Mesenchymal stem cell (in vitro differentiated cells and primary cell): ENCODE data around the gene PDX1.
"Not testable (repeated sequence)": the region's sequence is repeated elsewhere in the genome, so short reads cannot be mapped to it uniquely, and the experiment has no call there.

Source experiments
- DNase-seq: peaks from one replicate; pipeline ENCODE4 v3.0.0-alpha.2; 2013
- H2AFZ ChIP-seq: one replicate; pipeline ENCODE4 v1.6.1; 2013; ENCODE audit warnings: low read depth, mild to moderate bottlenecking, control low read depth, inconsistent platforms, low read length, moderate library complexity
- H2AK5ac ChIP-seq: 2 replicates; pipeline ENCODE4 v1.6.1; 2013; ENCODE audit warnings: low read length, moderate library complexity, mild to moderate bottlenecking, inconsistent platforms; ENCODE audit not compliant: severe bottlenecking
- H2BK120ac ChIP-seq: one replicate; pipeline ENCODE4 v1.6.1; 2013; ENCODE audit warnings: low read depth, mild to moderate bottlenecking, inconsistent platforms, low read length, moderate library complexity
- H2BK12ac ChIP-seq, 2 experiments: one replicate each; pipeline ENCODE4 v1.6.1; 2013; ENCODE audit warnings: inconsistent platforms in 2 of 2, low read length in 2 of 2, mild to moderate bottlenecking in 2 of 2, moderate library complexity in 2 of 2, control low read depth in 1 of 2
- H2BK15ac ChIP-seq: one replicate; pipeline ENCODE4 v1.6.1; 2013; ENCODE audit warnings: mild to moderate bottlenecking, low read depth, inconsistent platforms; ENCODE audit not compliant: poor library complexity, severe bottlenecking
- H2BK5ac ChIP-seq: 2 replicates; pipeline ENCODE4 v1.6.1; 2013; ENCODE audit warnings: low read depth, mild to moderate bottlenecking, low read length, control low read depth, inconsistent platforms; ENCODE audit not compliant: poor library complexity, severe bottlenecking
- H3K14ac ChIP-seq, 2 experiments: one replicate each; pipeline ENCODE4 v1.6.1; 2013; ENCODE audit warnings: inconsistent platforms in 2 of 2, low read length in 2 of 2, control low read depth in 1 of 2, mild to moderate bottlenecking in 1 of 2, moderate library complexity in 1 of 2
- H3K18ac ChIP-seq, 2 experiments: one replicate each; pipeline ENCODE4 v1.6.1; 2013; ENCODE audit warnings: inconsistent platforms in 2 of 2, low read length in 2 of 2, control low read depth in 1 of 2, low read depth in 1 of 2, mild to moderate bottlenecking in 1 of 2
- H3K23ac ChIP-seq, 2 experiments: one replicate each; pipeline ENCODE4 v1.6.1; 2013; ENCODE audit warnings: inconsistent platforms in 2 of 2, low read length in 2 of 2, mild to moderate bottlenecking in 2 of 2, moderate library complexity in 2 of 2, control low read depth in 1 of 2
- H3K27ac ChIP-seq: 2 replicates; pipeline ENCODE4 v1.5.1; 2013; ENCODE audit warnings: mild to moderate bottlenecking, moderate library complexity, low read length, control low read depth, inconsistent platforms; ENCODE audit not compliant: poor library complexity, severe bottlenecking
- H3K27me3 ChIP-seq, 2 experiments: 2 replicates each; pipeline versions ENCODE4 v1.6.1 to v1.7.0; 2013; ENCODE audit warnings: low read length in 2 of 2, mild to moderate bottlenecking in 2 of 2, moderate library complexity in 2 of 2, control low read depth in 1 of 2, inconsistent platforms in 1 of 2; ENCODE audit not compliant: control insufficient read depth in 1 of 2, insufficient read depth in 1 of 2
- H3K36me3 ChIP-seq, 2 experiments: 2 replicates each; pipeline versions ENCODE4 v1.6.1 to v1.7.0; 2013; ENCODE audit warnings: low read length in 2 of 2, control low read depth in 1 of 2, inconsistent platforms in 1 of 2, low read depth in 1 of 2, mild to moderate bottlenecking in 1 of 2; ENCODE audit not compliant: insufficient read depth in 2 of 2, control insufficient read depth in 1 of 2
- H3K4ac ChIP-seq, 2 experiments: one replicate each; pipeline ENCODE4 v1.6.1; 2013; ENCODE audit warnings: inconsistent platforms in 2 of 2, low read length in 2 of 2, mild to moderate bottlenecking in 2 of 2, moderate library complexity in 2 of 2, control low read depth in 1 of 2, low read depth in 1 of 2
- H3K4me1 ChIP-seq: 2 replicates; pipeline ENCODE4 v1.6.1; 2013; ENCODE audit warnings: low read depth, low read length, control low read depth; ENCODE audit not compliant: control insufficient read depth, insufficient read depth
- H3K4me2 ChIP-seq: 2 replicates; pipeline ENCODE4 v1.6.1; 2013; ENCODE audit warnings: low read length, mild to moderate bottlenecking, inconsistent platforms; ENCODE audit not compliant: poor library complexity, severe bottlenecking
- H3K4me3 ChIP-seq, 2 experiments: 2 replicates each; pipeline versions ENCODE4 v1.5.1 to v1.7.0; 2013; ENCODE audit warnings: low read length in 2 of 2, mild to moderate bottlenecking in 2 of 2, control low read depth in 1 of 2, low read depth in 1 of 2; ENCODE audit not compliant: insufficient read depth in 1 of 2
- H3K79me1 ChIP-seq: replicated peaks from 2 replicates; pipeline ENCODE4 v1.6.1; 2013; ENCODE audit warnings: mild to moderate bottlenecking, control low read depth, low read length, inconsistent platforms; ENCODE audit not compliant: poor library complexity, severe bottlenecking
- H3K9ac ChIP-seq: 2 replicates; pipeline ENCODE4 v1.7.0; 2013; ENCODE audit warnings: mild to moderate bottlenecking, low read length, moderate library complexity
- H3K9me3 ChIP-seq: 2 replicates; pipeline ENCODE4 v1.7.0; 2013; ENCODE audit warnings: mild to moderate bottlenecking, low read length; ENCODE audit not compliant: control insufficient read depth
- H4K8ac ChIP-seq: one replicate; pipeline ENCODE4 v1.6.1; 2013; ENCODE audit warnings: inconsistent platforms, mild to moderate bottlenecking, low read length, moderate library complexity
- H4K91ac ChIP-seq: one replicate; pipeline ENCODE4 v1.6.1; 2013; ENCODE audit warnings: mild to moderate bottlenecking, low read length, inconsistent platforms
- whole genome bisulfite sequencing: methylation state at CpG from one replicate; pipeline ENCODE4 v1.1.7; 2013; ENCODE audit warnings: mixed read lengths; 5-methylcytosine and 5-hydroxymethylcytosine counted together

Gene PDX1

GRCh38 chr13:27964206-27964605 lies 44.4 kb downstream of the PDX1 start:
- not testable (repeated sequence) for H3K27ac ChIP-seq, H2AFZ ChIP-seq, H3K4me3 ChIP-seq, H3K36me3 ChIP-seq, H4K91ac ChIP-seq, H2BK5ac ChIP-seq, H2BK120ac ChIP-seq, H3K4me2 ChIP-seq, H3K4ac ChIP-seq, H2BK12ac ChIP-seq, DNase-seq, H3K9ac ChIP-seq, H2AK5ac ChIP-seq, H2BK15ac ChIP-seq, H3K14ac ChIP-seq, H3K23ac ChIP-seq, H3K79me1 ChIP-seq, H4K8ac ChIP-seq, H3K9me3 ChIP-seq, H3K18ac ChIP-seq
- peaks cover 25% of the 10 kb centered on the region for H3K4me1 ChIP-seq
- H3K27me3 ChIP-seq, result peaks cover 93 to 99% of the 10 kb centered on the region in 2 experiments
- WGBS, result 82% methylated on average over 13 of the region's 13 CpGs

GRCh38 chr13:27964741-27965323 lies 45.0 kb downstream of the PDX1 start:
- no peak overlapping the region for H3K9ac ChIP-seq
- H4K91ac ChIP-seq, result no peak overlapping the region
- no peak overlapping the region for H3K23ac ChIP-seq
- H3K18ac ChIP-seq, result no peak overlapping the region
- H2AK5ac ChIP-seq, result no peak overlapping the region
- no peak overlapping the region for H2BK120ac ChIP-seq
- WGBS, result 49% methylated on average over 8 of the region's 15 CpGs
- H2BK12ac ChIP-seq, result no peak overlapping the region
- no peak overlapping the region for H2BK15ac ChIP-seq
- no peak for DNase-seq
- H3K9me3 ChIP-seq, result no peaks in the 10 kb centered on the region
- no peak overlapping the region for H2AFZ ChIP-seq
- H3K4me1 ChIP-seq, result peaks cover 25% of the 10 kb centered on the region
- no peak overlapping the region for H2BK5ac ChIP-seq
- H3K14ac ChIP-seq, result no peak overlapping the region
- no peak overlapping the region for H3K4ac ChIP-seq
- no peak overlapping the region for H3K4me3 ChIP-seq
- H3K27me3 ChIP-seq, result peaks cover 95 to 99% of the 10 kb centered on the region in 2 experiments
- H3K27ac ChIP-seq, result no peak overlapping the region
- no peaks in the 10 kb centered on the region for H3K79me1 ChIP-seq
- H3K36me3 ChIP-seq, result peaks cover 0 to 3% of the 10 kb centered on the region in 2 experiments
- H3K4me2 ChIP-seq, result no peak overlapping the region
- H4K8ac ChIP-seq, result no peak overlapping the region

- H3K23ac ChIP-seq, result no peak overlapping the region
- H3K27ac ChIP-seq, result no peak overlapping the region
- H3K9ac ChIP-seq, result no peak overlapping the region
- H3K36me3 ChIP-seq, result peaks cover 0 to 3% of the 10 kb centered on the region in 2 experiments
- no peak overlapping the region for H3K14ac ChIP-seq
- H3K79me1 ChIP-seq, result no peaks in the 10 kb centered on the region
- H2BK5ac ChIP-seq, result no peak overlapping the region
- no peak overlapping the region for H3K18ac ChIP-seq
- no peaks in the 10 kb centered on the region for H3K9me3 ChIP-seq
- no peak overlapping the region for H2BK12ac ChIP-seq
- H3K4me1 ChIP-seq, result peaks cover 23% of the 10 kb centered on the region
- no peak overlapping the region for H4K91ac ChIP-seq
- H3K4me3 ChIP-seq, result no peak overlapping the region
- peaks cover 95 to 99% of the 10 kb centered on the region in 2 experiments for H3K27me3 ChIP-seq
- no peak overlapping the region for H2BK120ac ChIP-seq
- no peak for DNase-seq
- H4K8ac ChIP-seq, result no peak overlapping the region
- WGBS, result 41% methylated on average over 7 of the region's 7 CpGs
- H2BK15ac ChIP-seq, result no peak overlapping the region
- H2AK5ac ChIP-seq, result no peak overlapping the region
- H2AFZ ChIP-seq, result no peak overlapping the region
- no peak overlapping the region for H3K4me2 ChIP-seq
- H3K4ac ChIP-seq, result no peak overlapping the region
Observed at GRCh38 chr13:27965343-27965739, 45.5 kb downstream of the PDX1 start.

- H3K4ac ChIP-seq, result no peak overlapping the region
- H3K18ac ChIP-seq, result no peak overlapping the region
- no peak overlapping the region for H3K9ac ChIP-seq
- H2BK120ac ChIP-seq, result no peak overlapping the region
- no peak overlapping the region for H3K4me3 ChIP-seq
- no peak overlapping the region for H2BK5ac ChIP-seq
- H4K8ac ChIP-seq, result peak overlapping the region; percentile 25
- WGBS, result 4% methylated on average over 44 of the region's 45 CpGs
- no peak overlapping the region for H3K14ac ChIP-seq
- H3K27me3 ChIP-seq, result peaks cover 95 to 100% of the 10 kb centered on the region in 2 experiments
- H3K9me3 ChIP-seq, result no peaks in the 10 kb centered on the region
- no peak overlapping the region for H2AK5ac ChIP-seq
- no peak overlapping the region for H2BK15ac ChIP-seq
- no peak overlapping the region for H4K91ac ChIP-seq
- no peak overlapping the region for H3K4me2 ChIP-seq
- peaks cover 0 to 3% of the 10 kb centered on the region in 2 experiments for H3K36me3 ChIP-seq
- peaks cover 18% of the 10 kb centered on the region for H3K4me1 ChIP-seq
- no peaks in the 10 kb centered on the region for H3K79me1 ChIP-seq
- H3K23ac ChIP-seq, result no peak overlapping the region
- no peak overlapping the region for H2BK12ac ChIP-seq
- no peak for DNase-seq
- H3K27ac ChIP-seq, result no peak overlapping the region
- no peak overlapping the region for H2AFZ ChIP-seq
Observed at GRCh38 chr13:27965740-27966640, 46.2 kb downstream of the PDX1 start.
